Bone marrow (tissue), 2 donors: Measurements from ENCODE around the gene DIRAS2.
"Not testable (repeated sequence)": the region's sequence is repeated elsewhere in the genome, so short reads cannot be mapped to it uniquely, and the experiment has no call there.

Source experiments
- DNase-seq, 2 donors: peaks; one replicate each; lab custom pipeline; 2025; lab: John Stamatoyannopoulos, UW

DIRAS2 gene

GRCh38 chr9:90642570-90643539, at the start of gene DIRAS2:
Gene DIRAS2 (minus strand): TSS chr9:90642824. CDS start chr9:90613827, 28,997 bp downstream.
- DNase-seq = no peak

- DNase-seq = no peak
Observed at GRCh38 chr9:90684736-90685135, 42.1 kb upstream of the DIRAS2 start.

DNA sequence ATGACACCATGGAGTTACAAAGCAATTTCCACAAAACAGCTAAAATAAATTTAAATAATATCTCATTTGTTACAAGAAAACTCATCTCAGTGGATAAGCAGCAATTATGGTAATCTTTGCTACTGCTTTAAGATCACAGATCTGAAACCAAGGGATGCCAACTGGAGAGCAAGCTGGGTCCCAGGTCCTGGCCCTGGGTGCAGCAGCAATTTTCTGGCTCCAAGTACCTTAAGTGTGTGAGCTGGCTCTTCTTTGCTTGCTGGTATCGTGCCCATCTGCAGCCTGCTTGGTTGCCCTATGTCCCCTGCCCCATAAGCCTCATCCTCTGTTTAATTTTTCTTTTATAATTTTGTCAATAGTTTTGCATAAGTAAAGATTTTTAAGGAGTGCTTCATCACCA, 41.5 kb upstream of the DIRAS2 start:
- no peak for DNase-seq

GRCh38 chr9:90680534-90680933, 37.9 kb upstream of the DIRAS2 start:
- DNase-seq = no peak

DNA sequence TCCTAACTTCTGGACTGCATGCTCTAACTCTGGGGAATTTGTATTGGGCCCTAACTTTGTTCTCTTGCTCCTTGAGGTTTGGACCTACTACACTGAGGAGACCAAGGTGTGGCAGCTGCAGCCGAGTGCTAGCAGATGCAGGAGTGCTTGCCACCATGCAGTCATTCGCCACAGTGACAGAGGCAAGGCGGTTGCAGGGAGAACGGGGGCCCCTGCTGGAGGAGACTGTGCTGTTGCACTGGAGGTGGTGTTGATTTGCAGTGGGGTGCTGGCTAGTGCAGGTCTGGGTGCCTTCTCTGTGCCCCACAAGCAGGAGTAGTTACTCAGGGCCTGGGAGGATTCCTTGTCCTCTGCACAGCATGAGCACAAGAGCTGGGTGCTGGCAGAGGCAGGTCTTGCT, 22.4 kb upstream of the DIRAS2 start:
- no peak for DNase-seq

- no peak for DNase-seq
Observed at GRCh38 chr9:90659650-90660364, 17.2 kb upstream of the DIRAS2 start.

DNA sequence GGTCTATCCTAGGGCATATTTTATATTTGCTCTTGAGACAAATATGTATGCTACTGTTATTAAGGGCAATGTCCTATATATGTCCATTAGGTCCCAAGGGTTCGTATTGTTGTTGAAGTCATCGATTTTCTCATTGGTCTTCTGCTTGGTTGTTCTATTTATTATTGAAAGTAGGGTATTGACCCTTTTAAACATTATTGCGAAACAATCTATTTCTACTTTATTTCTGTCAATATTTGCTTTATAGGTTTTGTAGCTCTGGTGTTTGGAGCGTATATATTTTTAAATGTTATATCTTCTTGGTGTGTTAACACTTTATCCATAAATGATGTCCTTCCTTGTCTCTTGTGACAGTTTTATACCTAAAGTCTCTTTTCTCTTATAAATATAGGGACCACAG, 16.2 kb upstream of the DIRAS2 start:
- no peak for DNase-seq

DNA sequence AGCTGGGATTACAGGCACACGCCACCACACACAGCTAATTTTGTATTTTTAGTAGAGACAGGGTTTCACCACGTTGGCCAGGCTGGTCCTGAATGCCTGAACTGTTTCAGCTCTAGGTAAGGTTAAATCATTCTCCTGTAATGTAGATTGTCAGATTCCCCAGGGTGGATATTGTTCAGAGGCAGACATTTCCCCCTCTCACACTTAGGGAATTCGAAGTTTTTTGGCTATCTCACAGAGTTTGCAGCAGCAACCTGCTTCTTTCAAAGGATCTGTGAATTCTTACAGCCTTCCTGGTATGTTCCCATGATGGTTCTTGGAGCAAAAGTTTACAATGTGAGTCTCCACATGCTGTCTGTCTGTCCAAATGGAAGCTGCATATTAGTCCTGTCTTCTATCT, 15.6 kb upstream of the DIRAS2 start:
- DNase-seq = no peak

DNA sequence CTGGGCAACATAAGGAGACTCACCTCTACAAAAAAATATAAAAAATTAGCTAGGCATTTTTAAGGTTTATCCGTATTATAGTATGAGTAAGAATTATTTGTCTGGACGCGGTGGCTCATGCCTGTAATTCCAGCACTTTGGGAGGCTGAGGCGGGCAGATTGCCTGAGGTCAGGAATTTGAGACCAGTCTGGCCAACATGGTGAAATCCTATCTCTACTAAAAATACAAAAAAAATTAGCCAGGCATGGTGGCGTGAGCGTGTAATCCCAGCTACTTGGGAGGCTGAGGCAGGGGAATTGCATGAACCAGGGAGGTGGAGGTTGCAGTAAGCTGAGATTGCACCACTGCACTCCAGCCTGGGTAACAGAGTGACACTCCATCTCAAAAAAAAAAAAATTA, 14.3 kb upstream of the DIRAS2 start:
- not testable (repeated sequence) for DNase-seq

DNA sequence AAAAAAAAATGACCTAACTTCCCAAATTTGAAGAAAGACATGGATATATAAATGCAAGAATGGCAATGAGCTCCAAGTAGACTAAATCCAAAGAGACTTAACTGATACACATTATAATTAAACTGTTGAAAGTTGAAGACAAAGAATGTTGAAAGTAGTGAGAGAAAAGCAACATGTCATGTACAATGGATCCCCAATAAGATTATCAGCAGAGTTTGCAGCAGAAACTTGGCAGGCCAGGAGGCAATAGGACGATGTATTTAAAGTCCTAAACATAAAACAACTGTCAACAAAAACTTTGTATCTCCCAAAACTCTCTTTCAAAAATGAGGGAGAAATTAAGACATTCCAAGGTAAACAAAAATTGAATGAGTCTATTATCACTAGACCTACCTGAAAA, 8.6 kb upstream of the DIRAS2 start:
- no peak for DNase-seq

GRCh38 chr9:90647843-90648242, 5.2 kb upstream of the DIRAS2 start:
- no peak for DNase-seq

- no peak for DNase-seq
Observed at GRCh38 chr9:90645721-90646120, 3.1 kb upstream of the DIRAS2 start.

GRCh38 chr9:90641884-90642487, 638 bp downstream of the DIRAS2 start:
- DNase-seq = no peak

DNA sequence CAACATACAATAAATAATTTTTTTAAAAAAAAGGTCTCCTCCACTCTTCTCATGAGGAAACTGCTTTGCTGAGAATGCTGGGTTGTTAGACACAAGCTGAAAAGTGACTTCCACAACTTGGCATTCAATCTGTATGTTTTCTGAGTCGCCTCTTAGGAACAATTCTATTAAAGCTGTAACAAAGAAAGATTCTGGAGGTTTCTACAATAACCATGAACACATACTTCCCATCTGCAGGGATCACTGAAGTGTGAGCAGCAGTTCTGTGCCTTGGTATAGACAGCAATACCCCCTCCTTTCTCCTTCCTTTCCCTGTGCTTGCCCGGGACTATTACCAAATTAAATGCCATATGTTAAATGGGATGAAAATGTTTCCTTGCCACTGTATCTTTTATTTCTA, 1.5 kb downstream of the DIRAS2 start:
- DNase-seq = no peak

- DNase-seq = no peak
Observed at GRCh38 chr9:90640361-90640760, 2.3 kb downstream of the DIRAS2 start.

DNA sequence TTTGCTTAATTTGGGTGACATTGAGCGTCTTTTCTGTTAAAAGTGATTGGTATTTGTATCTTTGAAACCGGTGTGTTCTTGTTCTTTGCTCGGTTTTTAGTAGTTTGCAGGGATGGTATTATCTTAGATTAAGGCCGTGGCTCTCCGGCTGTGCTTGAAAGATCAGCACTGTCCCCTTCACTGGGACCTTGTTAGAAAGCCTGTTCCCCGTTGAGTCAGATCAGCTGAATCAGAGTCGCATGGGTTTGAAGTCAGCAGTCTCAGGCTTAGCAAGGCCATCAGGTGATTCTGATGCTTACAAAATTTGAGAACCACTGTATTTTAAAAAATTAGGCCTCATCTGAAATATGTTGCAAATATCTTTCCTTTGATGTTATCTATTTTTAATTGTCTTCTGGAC, 5.0 kb downstream of the DIRAS2 start:
- DNase-seq = no peak

DNA sequence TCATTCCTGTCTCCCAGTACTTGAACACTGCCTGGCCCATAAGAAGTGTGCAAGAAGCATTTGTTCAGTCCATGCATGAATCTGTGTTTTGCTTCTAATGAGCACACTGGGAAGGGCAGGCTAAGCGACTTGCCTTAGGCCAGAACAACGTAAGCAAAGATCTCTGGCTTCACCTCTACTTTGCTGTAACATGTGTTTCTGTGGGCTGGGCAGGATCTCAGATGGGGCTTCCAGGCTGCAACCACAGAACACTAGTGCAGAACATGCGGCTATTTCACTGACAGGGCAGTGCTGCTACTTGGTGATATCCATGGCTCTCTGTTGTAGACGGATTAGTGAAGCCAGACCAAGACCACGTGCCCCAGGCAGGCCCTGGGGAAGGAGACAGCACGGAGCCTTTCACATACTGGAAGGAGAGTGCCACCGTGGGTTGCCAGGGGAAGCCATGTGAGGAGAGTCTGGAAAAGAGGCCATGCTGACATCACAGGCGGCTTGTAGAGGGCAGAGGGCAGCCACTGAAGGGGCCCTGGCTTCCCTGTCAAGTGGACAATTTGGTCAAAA, 9.9 kb downstream of the DIRAS2 start:
- DNase-seq = no peak

- DNase-seq = no peak
Observed at GRCh38 chr9:90631964-90632363, 10.7 kb downstream of the DIRAS2 start.

DNA sequence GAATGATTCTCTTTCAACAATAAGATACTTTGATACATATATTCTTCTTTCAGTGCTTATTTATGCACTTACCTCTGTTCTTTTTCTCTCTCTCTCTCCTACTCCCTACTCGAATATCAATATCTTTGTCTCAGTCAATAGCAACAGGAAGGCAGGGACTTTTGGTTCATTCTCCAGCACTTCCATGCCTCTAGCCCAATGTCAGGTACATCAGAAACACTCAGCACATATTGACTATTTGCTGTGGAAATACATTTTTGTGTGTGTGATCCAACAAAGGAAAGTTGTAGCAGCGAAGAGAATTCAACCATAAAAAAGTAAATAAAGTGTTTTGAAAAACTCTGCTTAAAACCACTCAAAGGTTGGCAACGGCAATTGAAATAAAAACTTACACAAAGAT, 12.6 kb downstream of the DIRAS2 start:
- no peak for DNase-seq

GRCh38 chr9:90629354-90629753, 13.3 kb downstream of the DIRAS2 start:
- no peak for DNase-seq

- no peak for DNase-seq
Observed at GRCh38 chr9:90616806-90617205, 25.8 kb downstream of the DIRAS2 start.

DNA sequence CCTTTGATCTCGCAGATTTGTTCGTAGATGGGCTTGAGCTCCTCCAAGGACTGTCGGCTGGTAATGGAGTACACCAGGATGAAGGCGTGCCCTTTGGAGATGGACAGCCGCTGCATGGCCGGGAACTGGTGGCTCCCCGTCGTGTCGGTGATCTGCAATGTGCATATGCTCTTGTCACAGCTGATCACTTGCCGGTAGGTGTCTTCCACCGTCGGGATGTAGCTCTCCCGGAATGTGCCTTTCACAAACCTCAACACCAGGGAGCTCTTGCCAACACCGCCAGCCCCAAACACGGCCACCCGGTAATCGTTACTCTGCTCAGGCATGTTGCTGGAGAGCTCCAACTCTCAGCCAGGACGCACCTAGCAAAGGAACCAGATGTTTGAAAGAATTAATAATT, 29.1 kb downstream of the DIRAS2 start:
- no peak for DNase-seq
